Activated T-cell treated with anti-CD3 and anti-CD28 coated beads, Interleukin-2, amount 50 U/mL, for 48 hours (primary cell): ENCODE measurements around the gene ARHGEF18.
"Not testable (repeated sequence)": the region's sequence is repeated elsewhere in the genome, so short reads cannot be mapped to it uniquely, and the experiment has no call there.

ENCODE experiments used
- DNase-seq, 2 experiments: peaks; one replicate each; pipeline ENCODE4 v3.0.0-alpha.2; 2020

Gene ARHGEF18

GRCh38 chr19:7349231-7349591, 474 bp downstream of the ARHGEF18 start:
- DNase-seq = no peak

GRCh38 chr19:7349961-7350711, 1.4 kb downstream of the ARHGEF18 start:
- DNase-seq = peak; percentile 56 to 59

DNA sequence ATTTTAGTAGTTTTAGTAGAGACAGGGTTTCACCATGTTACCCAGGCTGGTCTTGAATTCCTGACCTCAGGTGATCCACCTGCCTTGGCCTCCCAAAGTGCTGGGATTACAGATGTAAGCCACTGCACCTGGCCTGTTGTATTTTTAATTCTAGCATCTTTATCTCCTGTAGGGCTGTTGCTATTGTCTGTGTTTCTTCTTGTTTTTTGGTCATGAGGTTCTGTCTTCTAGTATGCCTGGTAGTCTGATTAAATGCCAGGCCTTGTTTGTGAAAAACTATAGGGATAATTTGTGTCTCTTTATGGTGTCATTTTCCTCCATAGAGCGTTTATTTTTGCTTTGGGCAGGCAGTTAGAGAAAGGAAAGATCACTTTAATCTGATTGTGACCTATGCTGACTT, 3.1 kb downstream of the ARHGEF18 start:
- DNase-seq = peak in 1 of 2 experiments; percentile 10

- no peak for DNase-seq
These were observed 6.5 kb downstream of the ARHGEF18 start for GRCh38 chr19:7355151-7355820.

- DNase-seq = no peak
These were observed 7.1 kb downstream of the ARHGEF18 start for GRCh38 chr19:7355871-7356270.

DNA sequence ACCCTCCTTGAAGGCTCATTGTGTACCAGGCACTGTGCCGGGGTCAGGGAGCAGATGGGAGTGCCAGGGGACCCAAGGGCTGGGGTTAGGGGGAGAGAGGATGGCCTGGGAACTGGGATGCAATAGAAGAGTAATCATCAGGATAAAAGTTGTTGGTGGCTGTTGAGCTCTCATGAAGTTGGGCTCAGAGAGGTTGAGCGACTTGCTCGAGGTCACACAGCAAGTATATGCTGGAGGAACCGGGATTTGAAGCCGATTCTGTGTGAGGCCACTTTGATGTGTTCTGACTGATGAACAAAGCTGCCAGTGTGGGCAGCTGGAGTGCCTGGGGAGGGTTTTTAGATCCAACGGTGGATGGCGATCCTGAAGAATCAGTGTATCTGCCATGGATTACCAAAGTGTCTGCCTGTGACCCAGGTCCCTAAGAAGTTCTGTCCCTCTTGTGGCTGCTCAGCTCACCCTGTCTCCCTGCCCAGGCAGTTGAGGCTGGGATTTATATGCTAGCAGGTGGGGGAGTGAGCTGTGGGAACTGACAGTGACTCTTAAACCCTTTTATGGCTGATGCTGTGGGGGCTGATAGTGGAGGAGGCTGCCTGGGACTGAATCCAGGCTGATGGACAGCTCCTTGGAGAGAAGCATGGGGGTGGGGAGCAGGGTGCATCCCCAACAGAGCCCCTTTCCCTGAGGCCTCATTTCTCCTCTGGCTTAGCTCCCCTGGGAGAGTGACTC, 8.3 kb downstream of the ARHGEF18 start:
- DNase-seq = no peak

DNA sequence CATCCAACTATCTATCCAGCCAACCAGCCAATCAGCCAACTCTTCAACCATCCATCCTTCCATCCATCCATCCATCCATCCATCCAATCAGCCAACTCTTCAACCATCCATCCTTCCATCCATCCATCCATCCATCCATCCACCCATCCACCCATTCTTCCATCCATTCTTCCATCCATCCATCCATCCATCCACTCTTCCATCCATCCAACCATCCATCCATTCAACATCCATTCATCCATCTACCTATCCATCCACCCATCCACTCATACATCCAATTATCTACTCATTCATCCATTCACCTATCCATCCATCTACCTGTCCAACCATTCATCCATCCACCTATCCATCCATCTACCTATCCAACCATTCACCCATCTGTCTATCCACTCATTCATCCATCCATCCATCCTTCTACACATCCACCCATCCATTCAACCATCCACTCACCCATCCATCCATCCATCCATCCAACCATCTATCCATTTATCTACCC, 9.4 kb downstream of the ARHGEF18 start:
- DNase-seq = no peak

DNA sequence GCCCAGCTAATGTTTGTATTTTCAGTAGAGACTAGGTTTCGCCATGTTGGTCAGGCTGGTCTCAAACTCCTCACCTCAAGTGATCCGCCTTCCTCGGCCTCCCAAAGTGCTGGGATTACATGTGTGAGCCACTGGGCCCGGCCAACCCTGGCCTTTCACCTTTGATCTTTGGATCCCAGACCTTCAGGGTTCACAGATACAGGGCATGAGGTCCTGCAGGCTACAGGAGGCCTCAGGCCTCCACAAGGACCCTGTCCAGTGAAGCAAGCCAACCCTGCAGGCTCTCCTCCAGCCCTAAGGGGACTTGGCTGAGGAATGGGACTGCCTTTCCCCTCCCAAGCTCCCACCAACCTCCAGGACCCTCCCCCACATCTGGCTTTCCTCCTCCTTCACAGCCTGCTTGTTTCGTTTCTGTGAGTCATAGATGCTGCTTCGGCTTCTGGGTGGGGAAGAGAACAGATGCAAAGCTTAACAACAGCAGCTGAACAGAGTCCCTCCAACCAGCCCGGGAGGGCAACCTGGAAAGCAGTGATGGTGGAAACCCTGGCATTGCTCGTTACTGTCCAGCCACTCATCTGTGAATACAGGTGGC, 11.8 kb downstream of the ARHGEF18 start:
- no peak for DNase-seq

DNA sequence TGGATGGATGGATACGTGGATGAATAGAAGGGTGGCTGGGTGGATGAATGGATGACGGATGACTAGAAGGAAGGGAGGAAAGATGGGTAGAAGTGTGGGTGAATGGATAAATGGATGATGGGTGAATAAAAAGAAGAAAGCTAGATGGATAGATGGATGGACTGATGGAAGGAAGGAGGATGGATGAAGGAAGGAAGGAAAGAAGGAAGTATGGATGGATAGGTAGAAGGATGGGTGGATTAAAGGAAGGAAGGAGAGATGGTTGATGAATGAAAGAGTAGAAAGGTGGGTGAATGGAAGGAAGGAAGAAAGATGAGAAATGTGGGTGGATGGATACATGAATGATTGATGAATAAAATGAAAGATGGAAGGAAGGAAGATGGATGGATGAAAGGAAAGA, 14.5 kb downstream of the ARHGEF18 start:
- DNase-seq = no peak

DNA sequence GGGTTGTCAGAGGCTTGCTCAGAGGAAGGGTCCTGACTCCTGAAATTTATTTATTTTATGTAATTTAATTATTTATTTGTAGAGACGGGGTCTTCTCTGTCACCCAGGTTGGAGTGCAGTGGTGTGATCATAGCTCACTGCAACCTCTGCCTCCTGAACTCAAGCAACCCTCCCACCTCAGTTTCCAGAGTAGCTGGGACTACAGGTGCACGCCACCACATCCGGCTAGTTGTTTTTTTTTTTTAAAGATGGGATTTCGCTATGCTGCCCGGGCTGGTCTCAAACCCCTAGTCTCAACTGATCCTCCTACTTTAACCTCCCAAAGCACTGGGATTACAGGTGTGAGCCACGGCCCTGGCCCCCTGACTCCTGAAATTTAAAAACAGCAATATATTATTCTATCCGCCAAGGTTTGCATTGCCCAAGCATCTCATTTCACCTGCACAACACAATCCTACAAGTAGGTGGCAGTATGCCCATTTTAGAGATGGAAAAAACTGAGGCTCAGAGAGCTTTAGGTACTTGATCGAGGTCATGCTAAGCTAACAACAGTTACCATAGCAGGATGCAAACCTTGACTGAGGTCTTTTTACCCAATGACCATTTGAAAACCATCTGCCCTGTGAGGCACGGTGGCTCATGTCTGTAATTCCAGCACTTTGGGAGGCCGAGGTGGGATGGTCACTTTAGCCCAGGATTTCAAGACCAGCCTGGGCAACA, 18.1 kb downstream of the ARHGEF18 start:
- DNase-seq = peak; percentile 32 to 40

DNA sequence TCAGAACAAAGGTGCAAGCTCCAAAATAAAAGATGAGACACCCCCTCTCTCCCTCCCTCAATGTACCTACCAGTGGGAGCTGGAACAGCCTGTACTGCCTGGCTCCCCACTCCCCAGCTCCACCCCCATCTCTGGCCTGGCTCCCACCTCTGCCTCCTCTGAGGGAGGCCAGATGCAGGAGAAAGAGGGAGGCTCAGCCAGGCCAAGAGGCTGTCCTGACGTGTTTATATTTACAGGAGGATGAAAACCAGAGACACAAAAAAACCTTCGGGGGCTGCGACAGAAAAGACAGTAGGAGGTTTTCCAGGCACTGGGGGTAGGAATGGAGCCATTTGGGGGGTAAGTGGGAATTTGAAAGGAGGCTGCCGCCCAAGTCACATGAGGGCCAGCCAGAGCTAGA, 19.7 kb downstream of the ARHGEF18 start:
- DNase-seq = no peak

DNA sequence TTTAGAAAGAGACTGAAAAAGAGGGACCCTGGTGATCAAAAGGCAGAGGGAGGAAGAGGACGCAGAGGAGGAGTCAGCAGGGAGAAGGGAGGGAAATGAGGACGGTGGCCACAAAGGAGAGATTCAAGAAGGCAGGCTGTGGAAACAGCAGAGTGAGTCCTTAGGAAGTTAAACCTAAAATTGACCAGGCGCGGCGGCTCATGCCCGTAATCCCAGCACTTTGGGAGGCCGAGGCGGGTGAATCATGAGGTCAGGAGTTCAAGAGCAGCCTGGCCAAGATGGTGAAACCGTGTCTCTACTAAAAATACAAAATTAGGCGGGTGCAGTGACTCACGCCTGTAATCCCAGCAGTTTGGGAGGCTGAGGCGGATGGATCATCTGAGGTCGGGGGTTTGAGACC, 20.1 kb downstream of the ARHGEF18 start:
- DNase-seq = not testable (repeated sequence)

GRCh38 chr19:7370546-7370945, 21.8 kb downstream of the ARHGEF18 start:
- DNase-seq = no peak

GRCh38 chr19:7371001-7371400, 22.3 kb downstream of the ARHGEF18 start:
- DNase-seq = no peak

GRCh38 chr19:7372810-7373209, 24.1 kb downstream of the ARHGEF18 start:
- DNase-seq = no peak

- DNase-seq = peak in 1 of 2 experiments; percentile 37
These were observed 25.1 kb downstream of the ARHGEF18 start for GRCh38 chr19:7373862-7374261.

DNA sequence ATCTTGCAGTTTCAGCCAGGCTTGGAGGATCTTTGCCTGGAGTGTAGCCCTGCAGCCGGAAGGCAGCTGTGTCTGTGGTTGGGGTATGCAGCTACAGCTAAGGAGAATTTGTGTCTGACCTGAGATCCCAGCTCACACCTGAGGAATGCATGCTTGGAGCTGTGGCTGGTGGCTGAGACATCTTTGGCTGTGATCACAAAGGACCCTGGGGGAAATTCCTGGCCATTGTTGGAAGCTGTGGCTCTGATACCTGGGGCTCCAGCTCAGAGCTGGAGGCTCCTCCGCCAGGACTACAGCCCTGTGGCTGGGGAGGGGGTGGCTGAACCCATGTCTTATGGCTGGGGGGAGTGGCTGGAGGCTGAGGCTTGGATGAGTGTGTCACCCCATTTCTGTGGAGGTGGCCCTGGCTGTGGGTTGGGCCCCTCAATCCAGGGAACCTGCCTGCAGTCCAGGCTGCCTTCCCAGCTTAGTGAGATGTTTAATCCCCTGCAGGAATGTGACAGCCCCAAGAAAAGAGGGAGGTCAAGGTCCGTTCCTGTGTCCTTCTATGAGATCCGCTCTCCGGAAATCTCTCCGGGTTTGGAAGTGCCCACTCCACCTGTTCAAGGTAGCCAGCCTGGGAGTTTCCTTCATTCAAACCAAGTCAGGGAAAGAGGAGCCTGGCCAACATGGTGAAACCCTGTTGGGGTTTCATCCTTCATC, 27.6 kb downstream of the ARHGEF18 start:
- DNase-seq = no peak

DNA sequence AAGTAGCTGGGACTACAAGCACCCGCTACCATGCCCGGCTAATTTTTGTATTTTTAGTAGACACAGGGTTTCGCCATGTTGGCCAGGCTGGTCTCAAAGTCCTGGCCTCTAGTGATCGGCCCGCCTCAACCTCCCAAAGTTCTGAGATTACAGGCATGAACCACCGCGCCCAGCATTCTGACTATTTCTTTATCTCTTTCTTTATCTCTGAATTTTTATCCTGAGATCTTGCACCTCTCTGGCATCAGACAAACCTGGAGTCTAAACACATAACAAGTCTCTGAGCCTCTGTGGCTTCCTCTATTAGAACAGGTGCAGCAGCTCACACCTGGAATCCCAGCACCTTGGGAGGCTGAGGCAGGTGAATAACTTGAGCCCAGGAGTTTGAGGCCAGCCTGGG, 28.5 kb downstream of the ARHGEF18 start:
- no peak for DNase-seq

GRCh38 chr19:7381073-7381390, 32.3 kb downstream of the ARHGEF18 start:
- no peak for DNase-seq

GRCh38 chr19:7382694-7383093, 34.0 kb downstream of the ARHGEF18 start:
- DNase-seq = no peak

- DNase-seq = no peak
These were observed 34.5 kb downstream of the ARHGEF18 start for GRCh38 chr19:7383284-7383683.

DNA sequence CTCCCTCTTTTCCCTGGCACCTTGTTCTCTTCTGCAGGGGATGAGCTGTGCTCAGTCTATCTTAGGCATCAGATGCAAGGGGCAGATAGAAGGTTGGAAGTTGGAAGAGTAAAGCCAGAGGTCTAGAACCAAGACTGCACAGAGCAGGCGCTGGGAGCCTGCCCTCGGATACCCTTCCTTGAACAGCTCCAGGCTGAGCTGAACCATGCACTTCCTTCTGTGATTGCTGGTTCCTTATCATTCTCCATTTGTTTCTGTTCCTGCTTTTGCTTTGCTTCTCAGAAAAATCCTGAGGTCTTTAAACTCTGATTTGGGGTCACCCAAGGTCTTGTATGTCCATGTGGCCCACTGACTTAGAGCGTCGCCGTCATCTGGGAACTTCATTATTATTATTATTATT, 36.3 kb downstream of the ARHGEF18 start:
- no peak for DNase-seq
